Hypothalamus (tissue), 51 donors: Measurements from ENCODE around the gene HEMK1.

Source experiments
- DNase-seq, 51 donors: peaks; one replicate each; lab custom pipeline; 2025; lab: John Stamatoyannopoulos, UW

HEMK1 gene

GRCh38 chr3:50572801-50573371 is 3.6 kb downstream of the HEMK1 start:
- DNase-seq: no peak

GRCh38 chr3:50573566-50574443 is 4.5 kb downstream of the HEMK1 start:
- no peak for DNase-seq

DNA sequence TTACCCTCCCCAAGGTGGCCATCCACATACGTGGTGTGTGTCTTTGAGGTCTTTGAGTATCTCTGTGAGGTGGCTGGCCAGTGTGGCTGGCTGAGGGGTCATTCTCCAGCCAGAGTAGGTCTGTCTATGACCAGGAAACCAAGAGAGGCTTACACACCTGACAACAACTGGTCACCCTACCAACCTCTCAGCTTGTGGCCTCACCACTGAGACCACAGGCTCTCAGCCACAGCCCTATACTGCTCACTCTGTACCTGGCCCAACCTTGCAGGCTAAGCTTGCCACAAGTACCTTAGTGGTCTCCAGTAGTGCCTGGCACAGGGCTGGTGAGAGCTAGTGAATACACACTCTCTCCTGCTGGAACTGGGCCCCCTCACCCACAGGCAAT is 5.1 kb downstream of the HEMK1 start:
- no peak for DNase-seq

GRCh38 chr3:50575372-50575771 is 6.0 kb downstream of the HEMK1 start:
- no peak for DNase-seq

DNA sequence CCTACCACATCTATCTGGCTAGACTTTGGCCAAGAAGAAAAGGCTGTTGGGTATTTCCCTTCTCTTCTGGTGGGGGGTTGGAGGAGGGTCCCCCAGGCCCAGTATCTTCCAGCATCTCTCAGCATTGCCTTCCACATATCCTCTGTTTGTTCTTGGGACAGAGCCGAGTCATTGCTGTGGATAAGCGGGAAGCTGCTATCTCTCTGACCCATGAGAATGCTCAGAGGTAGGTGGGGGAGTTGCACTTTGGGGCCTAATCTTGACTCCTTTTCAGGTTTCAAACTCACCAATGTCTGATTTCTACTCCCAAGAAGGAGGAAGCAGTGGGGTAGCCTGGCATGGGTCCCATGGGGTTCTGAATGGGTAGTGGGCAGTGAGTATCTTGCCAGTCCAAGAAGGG is 8.0 kb downstream of the HEMK1 start:
- no peak for DNase-seq

DNA sequence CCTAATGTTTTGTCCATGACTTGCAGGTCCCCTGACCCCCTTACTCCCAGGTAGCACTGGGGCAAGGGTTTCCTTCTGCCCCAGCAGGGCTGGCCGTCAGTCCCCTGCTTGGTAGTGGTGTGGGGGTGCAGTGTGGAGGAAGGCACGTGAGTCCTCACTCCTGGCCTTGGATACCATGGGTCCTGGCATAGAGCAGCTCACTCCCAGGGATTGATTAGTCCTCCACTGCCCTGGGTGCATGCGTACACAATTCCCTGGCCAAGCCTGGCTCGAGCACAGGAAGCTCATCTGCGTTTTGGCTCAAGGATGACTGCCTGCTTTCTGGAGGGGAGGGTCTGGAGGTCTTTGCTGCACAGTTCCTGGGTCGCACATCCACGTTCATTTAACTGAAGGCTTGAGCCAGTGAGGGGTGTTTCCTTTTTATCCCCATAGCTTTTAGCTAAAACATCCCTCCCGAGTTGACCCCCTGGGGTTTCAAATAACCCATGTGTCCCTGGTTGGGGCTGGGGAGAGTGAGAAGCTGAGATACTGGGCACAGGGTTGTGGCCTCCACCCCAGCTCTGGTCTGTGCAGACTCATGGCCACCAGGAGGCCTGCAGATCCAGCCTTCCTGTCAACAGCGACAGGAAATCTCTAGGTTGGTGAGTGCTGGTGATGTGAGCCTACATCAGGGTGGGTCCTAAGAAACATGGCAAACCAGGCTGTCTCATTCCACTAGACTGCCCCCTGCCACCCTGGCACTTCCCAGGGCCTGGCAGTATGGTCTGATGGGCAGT is 11.5 kb downstream of the HEMK1 start:
- DNase-seq: no peak

- no peak for DNase-seq
Measured at GRCh38 chr3:50581459-50581842, 12.1 kb downstream of the HEMK1 start.

DNA sequence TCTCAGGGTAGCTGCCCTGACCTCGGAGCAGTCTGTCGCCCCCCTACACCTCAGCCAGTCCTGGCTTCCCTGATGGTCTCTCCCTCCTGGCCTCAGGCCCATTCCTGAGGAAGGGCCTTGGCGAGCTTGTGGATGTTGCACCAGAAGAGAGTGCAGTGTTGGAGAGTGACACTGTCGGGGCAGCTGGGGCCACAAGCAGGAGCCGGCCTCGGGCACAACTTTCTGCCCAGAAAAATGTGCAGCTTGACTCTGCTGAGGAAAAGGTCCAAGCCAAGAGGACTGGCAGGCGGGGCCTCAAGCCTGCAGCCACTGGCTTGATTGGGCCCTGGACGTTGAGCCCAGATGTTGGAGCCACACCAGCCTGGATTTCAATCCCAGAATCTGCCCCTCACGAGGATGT is 12.8 kb downstream of the HEMK1 start:
- DNase-seq: no peak

DNA sequence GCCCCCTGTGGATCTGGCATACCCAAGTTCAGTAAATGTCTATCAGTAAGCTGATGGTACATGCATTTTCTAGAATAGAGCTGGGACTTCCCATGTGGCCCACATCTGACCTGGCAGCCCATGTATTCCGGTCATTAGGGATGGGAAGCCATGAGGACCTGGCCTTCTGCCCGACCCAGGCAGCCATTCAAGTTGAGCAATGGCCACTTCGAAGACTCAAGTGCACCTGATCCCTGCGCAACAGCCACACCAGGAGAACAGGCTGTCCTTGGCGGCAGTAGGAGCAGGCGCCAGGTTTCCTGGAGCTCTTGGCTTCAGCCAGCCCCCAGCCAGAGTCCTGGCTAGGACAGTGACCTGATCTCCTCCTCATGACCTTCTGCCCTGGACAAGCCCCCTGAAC is 14.6 kb downstream of the HEMK1 start:
- DNase-seq: peak in 9 of 51 donors; percentile 8 to 64 (median 10)

DNA sequence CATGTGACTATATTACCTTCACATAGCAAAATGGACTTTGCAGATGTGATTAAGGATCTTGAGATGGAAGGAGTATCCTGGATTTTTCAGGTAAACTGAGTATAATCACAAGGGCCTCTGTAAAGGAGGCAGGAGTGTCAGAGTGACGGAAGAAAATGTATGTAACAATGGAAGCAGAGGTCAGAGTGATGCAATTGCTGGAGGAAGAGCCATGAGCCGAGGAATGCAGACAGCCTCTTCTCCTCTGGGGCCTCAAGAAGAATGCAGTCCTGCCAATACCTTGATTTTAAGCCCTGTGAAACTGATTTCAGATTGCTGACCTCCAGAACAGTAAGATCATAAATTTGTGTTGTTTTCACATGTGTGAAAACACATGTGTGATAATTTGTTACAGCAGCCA is 15.1 kb downstream of the HEMK1 start:
- DNase-seq: no peak

DNA sequence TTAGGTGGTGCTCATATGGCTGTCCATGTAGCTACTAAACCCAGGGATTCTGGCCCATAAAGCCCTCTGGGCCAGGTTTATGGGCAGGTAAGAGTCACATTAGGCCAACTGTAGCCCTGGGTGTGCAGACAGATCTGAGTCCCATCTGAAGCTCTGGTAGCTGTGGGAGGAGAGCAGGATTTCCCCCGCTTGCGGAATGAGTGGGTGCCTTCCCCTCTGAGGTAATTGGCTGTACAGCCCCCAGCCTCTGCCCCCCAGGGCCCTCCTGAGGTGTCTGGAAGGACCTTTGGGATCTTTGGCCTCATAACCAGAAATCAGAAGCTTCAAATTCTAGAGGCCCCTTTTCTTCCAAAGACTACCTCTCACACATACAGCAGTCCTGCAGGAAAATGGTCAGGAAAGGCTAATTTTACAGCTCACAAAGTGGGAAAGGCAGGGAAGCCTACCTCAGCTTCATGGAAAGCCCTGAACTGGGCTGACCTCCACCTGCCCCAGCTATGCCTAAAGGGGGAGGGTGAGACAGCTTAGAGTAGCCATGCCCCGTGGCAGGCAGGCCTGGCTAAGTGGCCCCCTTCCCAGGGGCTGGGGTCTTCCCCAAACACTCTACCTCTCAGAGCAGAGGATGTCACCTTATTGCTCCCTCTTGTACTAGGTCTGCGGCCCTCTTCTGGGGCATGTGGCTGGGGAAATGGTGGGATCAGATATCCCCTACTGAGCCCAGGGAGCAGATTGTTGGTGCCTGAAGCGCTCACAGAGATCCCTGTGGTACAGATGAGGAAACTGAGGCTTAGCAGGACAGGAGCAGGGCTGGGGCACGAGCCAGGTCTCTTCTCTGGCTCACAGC is 16.8 kb downstream of the HEMK1 start:
- no peak for DNase-seq

GRCh38 chr3:50586763-50587070 is 17.4 kb downstream of the HEMK1 start:
- no peak for DNase-seq

DNA sequence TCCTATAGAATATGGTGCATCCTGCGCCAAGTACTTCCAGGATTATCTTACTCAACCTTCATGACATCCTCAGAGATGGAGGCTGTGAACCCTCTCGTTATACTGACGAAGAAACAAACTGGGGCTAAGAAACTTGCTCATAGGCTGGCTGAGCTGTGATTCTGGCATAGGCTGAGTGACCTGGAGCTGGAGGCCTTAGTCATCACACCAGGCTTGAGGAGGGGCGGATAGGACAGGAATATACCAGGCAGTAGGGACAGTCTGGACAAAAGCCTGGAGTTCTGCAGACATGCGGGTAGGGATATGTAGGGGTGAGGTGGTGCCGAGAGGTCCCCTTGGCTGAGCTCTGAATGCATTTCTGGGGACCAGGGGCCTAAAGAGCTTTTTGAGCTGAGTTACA is 18.1 kb downstream of the HEMK1 start:
- DNase-seq: no peak

DNA sequence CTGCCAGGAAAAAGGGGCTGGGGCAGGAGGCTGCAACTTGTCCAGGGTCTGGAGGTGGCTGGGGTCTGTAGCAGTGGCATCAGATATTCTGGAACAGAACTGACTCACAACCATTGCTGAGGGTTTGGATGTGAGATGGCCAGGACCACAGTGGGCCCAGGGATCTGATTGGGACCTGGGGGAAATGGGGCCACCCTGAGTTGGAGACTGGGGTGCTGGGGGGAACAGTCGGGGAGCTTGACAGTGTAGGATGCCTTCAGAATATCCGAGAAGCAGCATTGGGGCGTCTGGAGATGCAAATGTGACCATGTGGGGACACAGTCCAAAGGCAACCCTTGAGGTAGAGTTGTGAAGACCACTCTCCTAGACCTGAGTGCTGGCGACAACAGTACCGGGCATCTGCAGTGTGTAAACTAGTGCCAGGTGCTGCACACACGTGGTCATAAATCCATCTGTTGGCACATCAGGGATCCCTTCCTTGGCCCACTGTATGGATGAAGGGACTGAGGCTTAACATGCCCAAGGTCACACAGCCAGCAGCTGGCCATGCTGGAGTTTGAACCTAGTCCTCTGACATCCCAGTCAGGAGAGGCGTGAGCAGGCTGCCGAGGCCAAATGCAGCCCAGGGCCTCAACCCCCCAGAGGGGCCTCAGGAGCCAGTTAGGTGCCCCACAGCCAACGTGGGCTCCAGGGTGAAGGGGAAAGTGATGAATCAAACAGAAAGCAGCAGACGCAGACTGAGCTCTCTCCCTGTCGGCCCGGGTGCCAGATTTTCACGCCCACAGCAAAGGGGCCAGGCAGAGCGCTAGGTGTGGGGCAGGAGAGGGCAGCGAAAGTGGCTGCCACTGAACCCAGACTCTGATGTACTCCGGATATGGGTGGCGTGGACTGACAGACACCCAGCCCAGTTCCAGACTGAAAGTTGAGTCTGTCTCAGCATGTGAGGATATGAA is 18.8 kb downstream of the HEMK1 start:
- DNase-seq: no peak

DNA sequence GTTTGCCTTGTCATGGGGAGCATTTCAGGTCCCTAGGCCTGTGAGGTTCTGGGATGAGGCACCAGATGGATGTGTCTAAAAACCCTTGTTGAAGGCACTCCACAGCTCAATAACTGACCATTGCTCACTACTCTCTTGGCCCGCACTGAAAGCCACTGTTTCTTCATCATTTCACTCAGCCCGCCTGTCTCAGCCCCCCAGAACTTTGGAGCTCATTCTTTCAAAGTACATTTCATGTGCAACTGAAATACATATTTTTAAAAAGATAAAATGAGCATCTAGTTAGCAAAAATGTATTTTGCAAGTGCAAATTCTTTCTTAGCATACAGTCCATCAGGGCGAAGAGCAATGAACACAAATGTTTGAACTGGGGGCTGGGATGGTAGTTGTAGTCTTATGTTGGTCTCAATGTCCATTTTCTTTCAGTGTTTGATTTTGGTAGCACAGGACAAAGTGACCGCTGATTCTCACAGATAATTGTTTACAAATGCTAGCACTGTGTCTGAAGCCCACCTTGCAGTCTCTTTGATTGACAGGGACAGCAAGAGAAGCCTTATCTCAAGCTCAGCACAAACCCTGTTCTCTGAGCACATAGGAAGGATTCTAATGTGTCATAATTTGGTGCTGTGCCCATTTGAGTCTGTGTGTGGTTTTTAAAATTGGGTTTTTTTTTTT is 19.6 kb downstream of the HEMK1 start:
- no peak for DNase-seq

DNA sequence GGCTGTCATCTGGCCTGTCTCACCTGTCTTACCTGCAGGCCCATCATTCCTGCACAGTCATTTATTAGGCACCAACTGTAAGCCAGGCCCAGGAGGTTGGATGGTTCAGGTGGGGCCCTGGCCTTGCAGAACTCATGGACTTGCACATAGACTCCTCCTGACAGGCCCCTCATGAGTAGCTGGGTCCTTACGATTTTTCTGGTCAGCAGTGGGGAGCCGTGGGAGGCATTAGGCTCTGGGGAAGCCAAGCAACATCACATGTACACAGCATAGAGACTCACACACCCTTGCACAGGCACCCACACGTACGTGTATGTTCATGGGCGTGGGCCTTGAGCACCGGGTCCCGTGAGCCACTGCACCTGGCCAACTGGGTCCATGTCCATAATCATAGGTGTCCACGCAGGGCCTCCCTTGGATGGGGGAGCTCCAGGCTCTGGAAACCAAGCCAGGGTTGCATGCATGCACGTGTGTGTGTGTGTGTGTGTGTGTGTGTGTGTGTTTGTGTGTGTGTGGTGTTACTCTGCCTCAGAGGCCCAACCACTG is 21.9 kb downstream of the HEMK1 start:
- DNase-seq: no peak

DNA sequence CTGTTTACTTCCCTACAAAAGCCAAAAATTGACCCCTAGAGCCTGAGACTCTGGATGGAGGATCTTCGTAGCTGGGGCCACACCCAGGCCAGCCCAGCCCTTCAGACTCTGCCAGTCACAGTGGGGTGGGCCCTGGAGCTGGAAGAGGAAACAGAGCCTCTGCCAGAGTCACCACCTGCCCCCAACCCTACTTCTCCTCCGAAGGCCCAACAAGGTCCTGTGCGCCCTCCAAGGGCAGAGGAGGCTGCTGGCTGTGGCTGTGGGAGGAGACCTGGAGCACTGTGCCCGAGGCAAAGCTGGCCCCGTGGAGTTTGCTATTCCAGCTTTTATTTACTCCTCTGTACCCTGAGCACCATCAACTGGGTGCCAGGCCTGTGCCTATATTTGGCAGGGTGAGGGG is 23.2 kb downstream of the HEMK1 start:
- no peak for DNase-seq

GRCh38 chr3:50594253-50594785 is 25.0 kb downstream of the HEMK1 start:
- no peak for DNase-seq
